ENCODE data around the gene EGR1.

DNA sequence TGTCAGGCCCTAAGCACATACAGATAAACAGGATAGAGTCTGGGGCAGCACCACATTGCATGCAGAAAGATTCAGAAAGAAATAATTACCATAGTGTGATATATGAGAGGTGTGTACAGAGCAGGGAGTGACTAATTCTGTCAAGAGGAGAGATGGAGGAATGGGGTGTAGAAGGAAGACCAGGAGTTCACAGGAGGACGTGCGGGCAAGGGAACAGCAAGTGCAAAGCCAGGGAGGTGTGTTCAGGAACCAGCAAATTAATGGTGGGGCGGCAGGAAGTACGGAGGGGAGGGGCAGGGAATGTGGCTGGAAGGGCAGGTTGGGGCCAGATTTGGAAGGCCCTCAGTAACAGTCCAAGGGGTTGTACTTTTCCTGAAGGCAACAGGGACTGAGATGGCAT, 17.4 kb downstream of the EGR1 start:
- TF ChIP-seq, protein P1, sequence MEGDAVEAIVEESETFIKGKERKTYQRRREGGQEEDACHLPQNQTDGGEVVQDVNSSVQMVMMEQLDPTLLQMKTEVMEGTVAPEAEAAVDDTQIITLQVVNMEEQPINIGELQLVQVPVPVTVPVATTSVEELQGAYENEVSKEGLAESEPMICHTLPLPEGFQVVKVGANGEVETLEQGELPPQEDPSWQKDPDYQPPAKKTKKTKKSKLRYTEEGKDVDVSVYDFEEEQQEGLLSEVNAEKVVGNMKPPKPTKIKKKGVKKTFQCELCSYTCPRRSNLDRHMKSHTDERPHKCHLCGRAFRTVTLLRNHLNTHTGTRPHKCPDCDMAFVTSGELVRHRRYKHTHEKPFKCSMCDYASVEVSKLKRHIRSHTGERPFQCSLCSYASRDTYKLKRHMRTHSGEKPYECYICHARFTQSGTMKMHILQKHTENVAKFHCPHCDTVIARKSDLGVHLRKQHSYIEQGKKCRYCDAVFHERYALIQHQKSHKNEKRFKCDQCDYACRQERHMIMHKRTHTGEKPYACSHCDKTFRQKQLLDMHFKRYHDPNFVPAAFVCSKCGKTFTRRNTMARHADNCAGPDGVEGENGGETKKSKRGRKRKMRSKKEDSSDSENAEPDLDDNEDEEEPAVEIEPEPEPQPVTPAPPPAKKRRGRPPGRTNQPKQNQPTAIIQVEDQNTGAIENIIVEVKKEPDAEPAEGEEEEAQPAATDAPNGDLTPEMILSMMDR (conservative IDR thresholded peaks at IDR 0.05; ENCODE audit: low read depth, low read length), result no peak
- TF ChIP-seq SMC3 (IDR thresholded peaks at IDR 0.05; ENCODE audit: low read depth, low read length), result no peak
- no peak for TF ChIP-seq RAD21 (IDR thresholded peaks at IDR 0.05; ENCODE audit: low read length)
- TF ChIP-seq POLR2A (IDR thresholded peaks at IDR 0.05; ENCODE audit: low read depth, low read length), result no peak

Measured in IMR-90 (cell line).